T-cell (primary cell): ENCODE results near the gene SEMA3A. TPM values are rescaled to one million over a fixed set of nuclear protein-coding genes. Genes with fewer than 3 reads are reported as not detected.

Experiments used
- ATAC-seq, 4 experiments: fragments of 200-7000 bp in 3 of 4; fragments of 150-1000 bp in 1 of 4; cut with Tn5 transposase; replicated peaks in 1 of 4; 1 replicate in 3 of 4; 2 replicates in 1 of 4; pipeline ENCODE4 v1.10.0; 2021; ENCODE audit warnings: moderate library complexity in 3 of 4, mild to moderate bottlenecking in 2 of 4, moderate number of reproducible peaks in 1 of 4
- CTCF ChIA-PET, 2 donors: fragments of 300-600 bp; sonication (Branson Sonifier 250); formaldehyde crosslinking; loops; one replicate each; lab custom pipeline; 2022; ENCODE audit warnings: antibody characterized with exemption in 2 of 2; lab: Charles Lee
- POLR2A ChIA-PET, 2 donors: fragments of 300-600 bp; sonication (Branson Sonifier 250); formaldehyde crosslinking; loops; one replicate each; lab custom pipeline; 2022; ENCODE audit warnings: antibody characterized with exemption in 2 of 2; lab: Charles Lee
- DNase-seq, 35 experiments: peaks; one replicate each; pipeline versions ENCODE4 v3.0.0 to v3.0.0-alpha.2; 2013 to 2023
- H3K27ac ChIP-seq: one replicate; pipeline ENCODE4 v1.5.1; 2013; ENCODE audit warnings: low read length
- H3K27me3 ChIP-seq, 2 experiments: replicated peaks in 1 of 2; 1 replicate in 1 of 2; 2 replicates in 1 of 2; pipeline versions ENCODE4 v1.6.1 to v1.7.0; 2013; ENCODE audit warnings: low read length in 1 of 2, mixed read lengths in 1 of 2; ENCODE audit not compliant: control insufficient read depth in 2 of 2, insufficient read depth in 2 of 2; ENCODE audit errors: extremely low read depth in 1 of 2
- H3K36me3 ChIP-seq, 2 donors: 1 replicate in 1 of 2; 2 replicates in 1 of 2; pipeline versions ENCODE4 v1.6.1 to v1.7.0; 2013; ENCODE audit warnings: low read length in 1 of 2; ENCODE audit not compliant: control insufficient read depth in 2 of 2, insufficient read depth in 1 of 2; ENCODE audit errors: extremely low read depth in 1 of 2
- H3K4me1 ChIP-seq, 2 experiments: 1 replicate in 1 of 2; 2 replicates in 1 of 2; pipeline versions ENCODE4 v1.6.1 to v1.7.0; 2013; ENCODE audit warnings: low read length in 2 of 2, mixed read lengths in 1 of 2; ENCODE audit not compliant: insufficient read depth in 2 of 2, control insufficient read depth in 1 of 2; ENCODE audit errors: extremely low read depth in 1 of 2
- H3K4me3 ChIP-seq, 2 donors: 1 replicate in 1 of 2; 2 replicates in 1 of 2; pipeline versions ENCODE4 v1.5.1 to v1.7.0; 2013; ENCODE audit warnings: mild to moderate bottlenecking in 2 of 2, low read length in 1 of 2, moderate library complexity in 1 of 2; ENCODE audit not compliant: control insufficient read depth in 1 of 2; ENCODE audit errors: extremely low read depth in 1 of 2
- H3K9me3 ChIP-seq: 2 replicates; pipeline ENCODE4 v1.7.0; 2013
- H3K27ac Mint-ChIP-seq, 2 donors: one replicate each; pipeline ENCODE4 v1.8.0; 2020 to 2021; ENCODE audit warnings: mild to moderate bottlenecking in 2 of 2, mixed read lengths in 2 of 2
- H3K27me3 Mint-ChIP-seq, 2 donors: one replicate each; pipeline ENCODE4 v1.8.0; 2021 to 2022; ENCODE audit warnings: mixed read lengths in 2 of 2
- H3K36me3 Mint-ChIP-seq: one replicate; pipeline ENCODE4 v1.8.0; 2021; ENCODE audit warnings: mixed read lengths
- H3K4me1 Mint-ChIP-seq, 3 donors: one replicate each; pipeline ENCODE4 v1.8.0; 2020 to 2022; ENCODE audit warnings: mixed read lengths in 3 of 3, mild to moderate bottlenecking in 1 of 3
- H3K4me3 Mint-ChIP-seq, 3 donors: one replicate each; pipeline ENCODE4 v1.8.0; 2020 to 2022; ENCODE audit warnings: mild to moderate bottlenecking in 3 of 3, mixed read lengths in 3 of 3, moderate library complexity in 3 of 3
- H3K9me3 Mint-ChIP-seq, 3 donors: one replicate each; pipeline ENCODE4 v1.8.0; 2020 to 2022; ENCODE audit warnings: mixed read lengths in 3 of 3
- WGBS: methylation state at CpG from one replicate; pipeline ENCODE4 v1.1.5; 2013; ENCODE audit warnings: missing lambda C conversion rate; ENCODE audit not compliant: insufficient coverage; 5-methylcytosine and 5-hydroxymethylcytosine counted together
- total RNA-seq, 35 experiments: library from RNA in 6 of 35; stranded (reverse) in 6 of 35; fragments of 120-200 nt in 1 of 35; gene quantifications; one replicate each; pipeline versions ENCODE4 v1.2.1 to v1.2.4 and lab custom pipeline; 2013 to 2026

SEMA3A gene
- total RNA-seq, 5 donors from 2014 or later (not counting 1 experiment from before 2014, with no cell fraction given) = 0.15 to 1.6 (median 0.53) TPM; not detected in 1

DNA sequence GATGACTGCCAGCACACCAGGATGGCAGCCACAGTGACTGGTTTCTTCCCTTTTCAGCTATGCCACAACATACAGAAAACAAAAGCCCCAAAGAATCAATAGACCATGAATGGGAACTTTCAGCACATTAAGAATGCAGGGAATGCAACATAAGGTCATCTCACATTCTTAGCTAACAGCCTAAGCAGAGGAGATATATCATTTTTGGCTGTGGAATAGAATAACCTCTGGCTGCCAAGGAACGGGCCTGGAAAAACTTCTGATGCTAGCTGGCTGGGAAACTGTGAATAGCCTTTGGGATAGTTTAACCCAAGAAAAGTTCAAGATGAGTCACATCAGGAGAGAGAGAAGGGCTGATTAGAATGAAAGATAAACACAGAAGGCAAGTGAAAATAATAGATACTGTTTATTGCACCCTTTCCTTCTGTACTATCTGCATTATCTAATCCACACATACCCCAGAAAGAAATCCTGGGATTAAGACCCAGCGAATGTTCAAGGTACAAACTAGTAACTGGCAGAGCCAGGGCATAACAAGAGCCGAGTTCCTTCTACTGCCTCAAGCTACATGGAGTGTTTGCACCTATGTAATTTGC, 169.2 kb downstream of the SEMA3A start:
- CTCF ChIA-PET = no interaction called here

GRCh38 chr7:84022684-84023308, 171.8 kb downstream of the SEMA3A start:
- H3K4me1 ChIP-seq = no peaks in the 10 kb centered on the region
- H3K4me3 Mint-ChIP-seq = no peak overlapping the region
- ChIA-PET POLR2A (no interaction called here), CTCF (no interaction called here)
- H3K9me3 ChIP-seq = no peaks in the 10 kb centered on the region
- DNase-seq (no peak), ATAC-seq (no peak)
- H3K36me3 ChIP-seq = no peaks in the 10 kb centered on the region
- H3K27ac Mint-ChIP-seq = no peak overlapping the region
- H3K4me3 ChIP-seq = no peak overlapping the region
- no peaks in the 10 kb centered on the region for H3K27me3 Mint-ChIP-seq
- H3K4me1 Mint-ChIP-seq = no peaks in the 10 kb centered on the region
- H3K27me3 ChIP-seq = no peaks in the 10 kb centered on the region
- no peak overlapping the region for H3K27ac ChIP-seq
- WGBS = 50% methylated on average over 2 of the region's 5 CpGs
- H3K36me3 Mint-ChIP-seq = no peaks in the 10 kb centered on the region
- H3K9me3 Mint-ChIP-seq = no peaks in the 10 kb centered on the region

More for the DNA sequence above, 169.2 kb downstream of the SEMA3A start:
- ATAC-seq (no peak), DNase-seq (no peak)
- Histone ChIP-seq H3K36me3 (no peaks in the 10 kb centered on the region), H3K9me3 (no peaks in the 10 kb centered on the region), H3K4me1 (no peaks in the 10 kb centered on the region), H3K4me3 (no peak overlapping the region), H3K27ac (no peak overlapping the region), H3K27me3 (no peaks in the 10 kb centered on the region)
- WGBS = no CpG with 5 or more reads among the region's 3 CpGs
- no peaks in the 10 kb centered on the region for H3K4me1 Mint-ChIP-seq
- no peaks in the 10 kb centered on the region for H3K36me3 Mint-ChIP-seq
- POLR2A ChIA-PET = no interaction called here
- H3K27ac Mint-ChIP-seq = no peak overlapping the region
- no peaks in the 10 kb centered on the region for H3K9me3 Mint-ChIP-seq
- H3K27me3 Mint-ChIP-seq = no peaks in the 10 kb centered on the region
- H3K4me3 Mint-ChIP-seq = no peak overlapping the region

- Histone ChIP-seq H3K36me3 (no peaks in the 10 kb centered on the region), H3K4me3 (no peak overlapping the region), H3K27me3 (no peaks in the 10 kb centered on the region), H3K9me3 (no peaks in the 10 kb centered on the region), H3K27ac (no peak overlapping the region), H3K4me1 (no peaks in the 10 kb centered on the region)
- 57% methylated on average over 1 of the region's 2 CpGs for WGBS
- ChIA-PET CTCF (no interaction called here), POLR2A (no interaction called here)
- ATAC-seq (no peak), DNase-seq (no peak)
- Mint-ChIP-seq H3K4me1 (no peaks in the 10 kb centered on the region), H3K27me3 (no peaks in the 10 kb centered on the region), H3K9me3 (no peaks in the 10 kb centered on the region), H3K27ac (no peak overlapping the region), H3K4me3 (no peak overlapping the region), H3K36me3 (no peaks in the 10 kb centered on the region)
Measured at GRCh38 chr7:84022009-84022408, 172.6 kb downstream of the SEMA3A start.

- H3K9me3 Mint-ChIP-seq = no peaks in the 10 kb centered on the region
- H3K4me1 Mint-ChIP-seq = no peaks in the 10 kb centered on the region
Measured at GRCh38 chr7:84021292-84021908, 173.2 kb downstream of the SEMA3A start.

DNA sequence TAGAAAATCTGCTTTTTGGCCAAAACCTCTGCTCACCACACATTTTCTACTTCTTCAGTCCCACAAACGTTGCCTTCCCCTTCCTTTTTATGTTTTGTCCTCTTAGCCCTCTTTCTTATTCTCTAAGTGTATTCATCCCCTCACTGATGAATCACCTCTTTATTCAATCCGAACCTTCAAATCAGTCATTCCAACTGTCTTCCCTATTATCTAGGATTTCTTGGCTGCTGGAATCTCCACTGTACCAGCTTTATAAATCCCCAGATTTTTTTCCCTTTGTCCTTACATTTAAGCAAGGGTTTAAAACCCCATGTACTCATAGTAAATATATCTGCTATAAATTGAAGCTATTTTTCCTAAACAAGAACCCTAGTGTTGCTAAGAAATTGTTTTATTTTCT, 176.9 kb downstream of the SEMA3A start:
- Mint-ChIP-seq H3K27ac (no peak overlapping the region), H3K9me3 (no peaks in the 10 kb centered on the region), H3K4me3 (no peak overlapping the region), H3K36me3 (no peaks in the 10 kb centered on the region), H3K27me3 (no peaks in the 10 kb centered on the region), H3K4me1 (no peaks in the 10 kb centered on the region)
- H3K27me3 ChIP-seq = no peaks in the 10 kb centered on the region
- no peak overlapping the region for H3K4me3 ChIP-seq
- CTCF ChIA-PET = no interaction called here
- no peak for DNase-seq
- 70% methylated on average over 2 of the region's 2 CpGs for WGBS
- no peaks in the 10 kb centered on the region for H3K36me3 ChIP-seq
- H3K9me3 ChIP-seq = no peaks in the 10 kb centered on the region
- ATAC-seq = no peak
- H3K4me1 ChIP-seq = no peaks in the 10 kb centered on the region
- no peak overlapping the region for H3K27ac ChIP-seq
- POLR2A ChIA-PET = interaction anchor here in 1 of 2 donors (0.7 kb wide), 1 partner anchor 8 kb away, joined by 3 read pairs; no protein-coding TSS in a partner anchor

More at GRCh38 chr7:84021292-84021908, 173.2 kb downstream of the SEMA3A start:
- Histone ChIP-seq H3K27me3 (no peaks in the 10 kb centered on the region), H3K4me1 (no peaks in the 10 kb centered on the region), H3K9me3 (no peaks in the 10 kb centered on the region), H3K4me3 (no peak overlapping the region), H3K27ac (no peak overlapping the region), H3K36me3 (no peaks in the 10 kb centered on the region)
- ChIA-PET CTCF (no interaction called here), POLR2A (no interaction called here)
- no peaks in the 10 kb centered on the region for H3K36me3 Mint-ChIP-seq
- ATAC-seq = no peak
- 87% methylated on average over 4 of the region's 6 CpGs for WGBS
- no peaks in the 10 kb centered on the region for H3K27me3 Mint-ChIP-seq
- no peak overlapping the region for H3K4me3 Mint-ChIP-seq
- DNase-seq = no peak
- H3K27ac Mint-ChIP-seq = no peak overlapping the region

GRCh38 chr7:84013616-84014240, 180.9 kb downstream of the SEMA3A start:
- Mint-ChIP-seq H3K4me1 (no peaks in the 10 kb centered on the region), H3K9me3 (no peaks in the 10 kb centered on the region), H3K27ac (no peak overlapping the region), H3K27me3 (no peaks in the 10 kb centered on the region), H3K4me3 (no peak overlapping the region), H3K36me3 (no peaks in the 10 kb centered on the region)
- H3K27me3 ChIP-seq = no peaks in the 10 kb centered on the region
- no peaks in the 10 kb centered on the region for H3K4me1 ChIP-seq
- ChIA-PET CTCF (interaction anchor here in 1 of 2 donors (0.6 kb wide), 1 partner anchor 79 kb away, joined by 3 read pairs; no protein-coding TSS in a partner anchor), POLR2A (interaction anchor here in 1 of 2 donors (0.5 kb wide), 1 partner anchor 421 kb away, joined by 3 read pairs; no protein-coding TSS in a partner anchor)
- H3K36me3 ChIP-seq = no peaks in the 10 kb centered on the region
- H3K9me3 ChIP-seq = no peaks in the 10 kb centered on the region
- 100% methylated on average over 1 of the region's 6 CpGs for WGBS
- no peak overlapping the region for H3K27ac ChIP-seq
- H3K4me3 ChIP-seq = no peak overlapping the region
- DNase-seq (no peak), ATAC-seq (no peak)
